Measurements from ENCODE around the gene TXLNB. TPM values are rescaled to one million over a fixed set of nuclear protein-coding genes. Genes with fewer than 3 reads are reported as not detected.
A peak's percentile ranks its signal among the peaks of the same experiment; 100 is the strongest.
"Not testable (repeated sequence)": the region's sequence is repeated elsewhere in the genome, so short reads cannot be mapped to it uniquely, and the experiment has no call there.

The TXLNB gene
- total RNA-seq, 2 experiments from 2014 or later: 0.10 to 0.14 TPM

DNA sequence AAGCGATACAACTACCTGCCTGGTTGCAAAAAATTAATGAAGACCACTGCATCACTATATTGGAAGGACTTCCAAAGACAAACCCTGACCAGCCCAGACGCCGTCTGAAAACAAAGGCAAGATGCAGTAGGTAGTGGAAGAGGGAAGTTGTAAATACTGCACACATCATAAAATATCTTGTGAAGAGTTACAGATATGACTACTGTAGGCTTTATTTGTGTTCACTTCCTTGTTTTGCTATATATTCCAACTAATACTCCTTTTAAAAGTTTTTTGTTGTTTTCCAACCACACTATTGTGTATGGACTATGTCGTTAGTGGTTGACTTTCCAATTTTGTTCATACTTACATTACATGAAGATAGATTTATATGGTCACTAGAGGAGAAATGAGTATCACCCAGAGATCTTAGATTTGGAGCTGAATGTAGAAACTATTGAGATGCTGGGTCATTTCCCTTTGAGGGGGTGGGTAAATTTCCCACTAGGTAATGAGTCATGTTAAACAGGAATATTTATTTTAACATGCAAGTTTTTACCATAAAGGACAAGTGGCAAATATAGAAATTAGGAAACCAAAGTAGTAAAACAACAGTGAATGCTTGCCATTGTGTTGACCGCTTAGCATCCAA, 16.6 kb upstream of the TXLNB start:
- Mint-ChIP-seq H3K27ac (peak overlapping the region; percentile 82), H3K4me1 (ENCODE audit: low read depth) (peaks cover 25% of the 10 kb centered on the region), H3K9me3 (no peaks in the 10 kb centered on the region), H3K36me3 (ENCODE audit: low read depth) (no peaks in the 10 kb centered on the region), H3K27me3 (ENCODE audit: low read depth) (no peaks in the 10 kb centered on the region), H3K4me3 (no peak overlapping the region)
- CTCF ChIA-PET: interaction anchor here (0.8 to 2.0 kb wide), 4 partner anchors 11 to 89 kb away, joined by 3 to 6 read pairs (median 4); no protein-coding TSS in a partner anchor
- DNase-seq: no peak
- intact Hi-C loops (cut with micrococcal nuclease): loop anchor here (1.0 kb wide), 3 partner anchors 15 to 46 kb away; partner anchors contain the start of gene TXLNB

DNA sequence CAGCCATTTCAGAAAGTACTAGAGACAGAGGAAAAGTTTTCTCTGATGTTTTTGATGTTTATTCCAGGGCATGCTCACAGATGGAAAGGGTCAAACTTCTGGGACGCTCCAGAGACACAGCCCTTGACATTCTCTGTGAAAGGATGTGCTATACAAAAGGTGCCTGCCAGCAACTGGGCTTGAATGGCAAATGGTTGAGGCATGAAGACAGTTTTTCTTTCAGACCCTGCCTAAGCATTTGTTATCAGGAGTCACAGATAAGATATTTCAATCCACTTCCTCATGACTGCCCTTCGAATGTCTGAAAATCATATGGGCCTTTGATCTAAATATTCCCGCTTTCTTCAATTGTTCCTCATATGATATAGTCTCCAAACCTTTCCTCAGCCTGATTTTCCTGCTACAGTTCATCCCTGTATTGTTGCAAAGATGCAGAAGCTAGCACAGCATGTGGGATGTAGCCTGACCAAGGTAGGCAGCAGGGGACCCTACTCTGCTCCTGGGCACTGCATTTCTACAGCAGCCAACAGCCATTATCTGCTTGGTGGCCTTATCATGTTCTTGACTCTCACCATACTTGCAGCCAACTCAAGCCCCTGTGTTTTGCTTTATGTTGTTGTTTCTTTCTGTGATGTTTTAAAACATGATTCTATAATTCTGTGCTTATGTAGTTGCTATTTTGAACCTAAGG, 14.6 kb upstream of the TXLNB start:
- intact Hi-C loops (cut with micrococcal nuclease): no loop called here
- no peak overlapping the region for H3K4me3 Mint-ChIP-seq
- no peaks in the 10 kb centered on the region for H3K27me3 Mint-ChIP-seq (ENCODE audit: low read depth)
- H3K36me3 Mint-ChIP-seq (ENCODE audit: low read depth): no peaks in the 10 kb centered on the region
- CTCF ChIA-PET: interaction anchor here (1.3 kb wide), 1 partner anchor 63 kb away, joined by 4 read pairs; no protein-coding TSS in a partner anchor
- peaks cover 28% of the 10 kb centered on the region for H3K4me1 Mint-ChIP-seq (ENCODE audit: low read depth)
- no peak overlapping the region for H3K27ac Mint-ChIP-seq
- DNase-seq: no peak
- no peaks in the 10 kb centered on the region for H3K9me3 Mint-ChIP-seq

DNA sequence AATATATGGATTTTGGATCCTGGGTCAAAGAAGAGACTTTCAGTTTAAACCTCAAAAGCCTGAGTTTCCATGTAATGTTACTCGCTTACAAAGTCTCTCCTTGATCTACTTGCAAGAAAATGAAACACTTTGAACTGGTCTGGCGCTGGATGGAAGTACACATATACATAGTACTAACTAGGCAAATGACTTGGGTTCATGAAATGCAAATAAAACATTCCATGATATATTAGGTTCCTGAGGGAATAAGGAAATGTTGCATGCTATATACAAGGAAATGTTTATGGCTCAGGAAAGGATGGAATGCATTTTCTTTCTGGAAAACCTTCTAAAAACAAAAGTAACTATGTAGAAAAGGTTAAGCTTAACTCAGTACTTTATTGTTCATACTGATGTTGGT, 11.4 kb upstream of the TXLNB start:
- Mint-ChIP-seq H3K4me1 (ENCODE audit: low read depth) (peaks cover 11% of the 10 kb centered on the region), H3K27me3 (ENCODE audit: low read depth) (no peaks in the 10 kb centered on the region), H3K4me3 (no peak overlapping the region), H3K9me3 (no peaks in the 10 kb centered on the region), H3K27ac (no peak overlapping the region), H3K36me3 (ENCODE audit: low read depth) (no peaks in the 10 kb centered on the region)
- DNase-seq: no peak
- intact Hi-C loops (cut with micrococcal nuclease): no loop called here
- CTCF ChIA-PET: interaction anchor here (1.1 to 1.6 kb wide), 2 partner anchors 13 to 61 kb away, joined by 3 to 4 read pairs; no protein-coding TSS in a partner anchor

DNA sequence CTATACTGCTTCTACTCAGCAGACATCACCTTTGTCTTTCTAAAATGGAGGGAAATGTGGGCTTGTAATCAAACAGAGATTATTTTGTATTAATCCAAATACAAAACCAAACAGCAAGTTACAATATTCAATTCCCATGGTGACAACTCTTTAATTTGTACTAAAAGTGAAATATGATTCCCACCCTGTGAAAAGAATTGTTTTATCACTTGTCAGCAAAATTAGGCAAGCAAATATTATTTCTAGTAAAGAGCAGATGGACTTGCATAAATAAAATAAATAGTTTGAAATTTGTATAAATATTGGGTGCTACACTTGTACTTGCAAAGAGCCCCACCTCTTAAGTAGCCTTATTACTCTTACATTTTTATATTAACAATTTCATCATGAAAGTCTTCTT, 6.1 kb upstream of the TXLNB start:
- intact Hi-C loops (cut with micrococcal nuclease): no loop called here
- Mint-ChIP-seq H3K9me3 (no peaks in the 10 kb centered on the region), H3K36me3 (ENCODE audit: low read depth) (no peaks in the 10 kb centered on the region), H3K4me1 (ENCODE audit: low read depth) (peaks cover 37% of the 10 kb centered on the region), H3K4me3 (no peak overlapping the region), H3K27ac (no peak overlapping the region), H3K27me3 (ENCODE audit: low read depth) (no peaks in the 10 kb centered on the region)
- DNase-seq: no peak
- CTCF ChIA-PET: no interaction called here

DNA sequence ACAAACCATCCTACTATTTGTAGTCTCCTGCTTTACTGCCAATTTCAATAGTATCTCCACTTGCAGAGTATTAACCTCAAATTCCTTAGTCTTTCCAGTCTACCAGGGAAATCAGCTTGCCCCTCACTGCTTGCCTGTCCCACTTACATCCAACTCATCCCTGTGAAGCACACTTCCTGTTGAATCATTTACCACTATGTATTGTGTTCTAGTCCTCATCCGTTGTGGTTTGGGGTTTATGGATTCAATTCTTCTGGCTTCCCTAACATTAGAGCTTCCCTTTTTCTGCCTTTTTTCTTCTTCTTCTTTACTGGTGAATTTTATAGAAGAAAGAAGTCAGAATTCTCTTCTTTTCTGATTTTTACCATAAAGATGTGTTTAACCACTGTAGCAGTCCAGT, 5.1 kb upstream of the TXLNB start:
- Mint-ChIP-seq H3K27me3 (ENCODE audit: low read depth) (no peaks in the 10 kb centered on the region), H3K27ac (no peak overlapping the region), H3K36me3 (ENCODE audit: low read depth) (no peaks in the 10 kb centered on the region), H3K4me1 (ENCODE audit: low read depth) (peaks cover 45% of the 10 kb centered on the region), H3K9me3 (no peaks in the 10 kb centered on the region), H3K4me3 (no peak overlapping the region)
- intact Hi-C loops (cut with micrococcal nuclease): no loop called here
- CTCF ChIA-PET: no interaction called here
- DNase-seq: no peak

DNA sequence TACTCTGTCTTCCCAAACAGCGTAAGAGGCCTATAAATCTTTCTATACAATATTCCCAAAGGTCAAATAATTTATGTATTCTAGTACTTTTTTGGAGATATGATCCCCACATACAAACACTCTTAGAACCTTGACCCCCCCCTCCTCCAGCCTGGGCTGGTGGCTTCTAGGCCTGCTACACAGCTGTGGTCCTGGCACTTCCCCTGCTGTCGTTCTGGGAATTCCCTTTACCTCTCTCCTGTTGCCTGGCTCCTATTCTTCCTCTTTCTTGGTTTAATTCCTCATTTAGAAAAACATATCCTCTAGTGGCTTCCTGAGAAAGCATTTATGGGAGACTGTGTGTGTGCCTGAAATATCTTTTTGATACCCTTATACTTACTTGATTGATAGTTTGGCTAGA, 4.1 kb upstream of the TXLNB start:
- CTCF ChIA-PET: no interaction called here
- Mint-ChIP-seq H3K9me3 (no peaks in the 10 kb centered on the region), H3K4me1 (ENCODE audit: low read depth) (peaks cover 54% of the 10 kb centered on the region), H3K27me3 (ENCODE audit: low read depth) (no peaks in the 10 kb centered on the region), H3K4me3 (no peak overlapping the region), H3K36me3 (ENCODE audit: low read depth) (no peaks in the 10 kb centered on the region), H3K27ac (no peak overlapping the region)
- no peak for DNase-seq
- intact Hi-C loops (cut with micrococcal nuclease): no loop called here

DNA sequence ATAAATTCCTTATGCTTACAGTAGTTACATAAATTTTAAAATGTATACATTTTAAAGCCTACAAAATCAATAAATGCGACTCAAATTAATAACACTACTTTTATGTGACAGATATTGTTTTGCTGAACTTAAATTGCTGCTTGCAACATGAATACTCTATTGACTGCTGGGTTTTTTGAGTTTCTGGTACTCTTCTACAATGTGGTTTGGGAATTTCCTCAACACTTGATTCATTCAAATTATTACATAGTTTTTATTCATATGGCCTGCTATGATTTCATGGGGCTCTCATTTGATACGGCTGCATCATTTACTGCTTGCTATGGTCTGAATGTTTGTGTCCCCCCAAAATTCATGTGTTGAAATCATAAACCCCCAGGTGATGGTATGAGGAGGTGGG, 2.3 kb upstream of the TXLNB start:
- peak overlapping the region; percentile 79 for H3K27ac Mint-ChIP-seq
- intact Hi-C loops (cut with micrococcal nuclease): no loop called here
- H3K9me3 Mint-ChIP-seq: no peaks in the 10 kb centered on the region
- H3K4me3 Mint-ChIP-seq: no peak overlapping the region
- H3K36me3 Mint-ChIP-seq (ENCODE audit: low read depth): no peaks in the 10 kb centered on the region
- no peaks in the 10 kb centered on the region for H3K27me3 Mint-ChIP-seq (ENCODE audit: low read depth)
- DNase-seq: no peak
- H3K4me1 Mint-ChIP-seq (ENCODE audit: low read depth): peaks cover 66% of the 10 kb centered on the region
- CTCF ChIA-PET: interaction anchor here (1.3 to 2.4 kb wide), 2 partner anchors 10 to 70 kb away, joined by 4 to 6 read pairs; no protein-coding TSS in a partner anchor

DNA sequence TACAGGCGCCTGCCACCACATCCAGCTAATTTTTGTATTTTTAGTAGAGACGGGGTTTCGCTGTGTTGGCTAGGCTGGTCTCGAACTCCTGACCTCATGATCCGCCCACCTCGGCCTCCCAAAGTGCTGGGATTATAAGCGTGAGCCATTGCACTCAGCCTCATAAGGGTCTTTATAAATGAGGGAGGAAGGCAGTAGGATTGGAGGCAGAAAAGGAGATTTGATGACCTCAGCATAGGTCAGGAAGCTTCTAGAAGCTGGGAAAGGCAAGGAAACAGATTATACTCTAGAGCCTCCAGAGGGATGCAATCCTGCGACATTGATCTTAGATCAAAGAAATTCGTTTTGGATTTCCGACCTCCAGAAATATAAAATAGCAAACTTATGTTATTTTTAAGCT, 1.4 kb upstream of the TXLNB start:
- H3K9me3 Mint-ChIP-seq; H3K36me3 Mint-ChIP-seq (ENCODE audit: low read depth); H3K27ac Mint-ChIP-seq; DNase-seq; intact Hi-C loops (cut with micrococcal nuclease); H3K27me3 Mint-ChIP-seq (ENCODE audit: low read depth); H3K4me3 Mint-ChIP-seq: not testable (repeated sequence)
- CTCF ChIA-PET: interaction anchor here (0.6 to 2.4 kb wide), 4 partner anchors 9 to 71 kb away, joined by 3 to 6 read pairs (median 4); no protein-coding TSS in a partner anchor
- peaks cover 70% of the 10 kb centered on the region for H3K4me1 Mint-ChIP-seq (ENCODE audit: low read depth)

DNA sequence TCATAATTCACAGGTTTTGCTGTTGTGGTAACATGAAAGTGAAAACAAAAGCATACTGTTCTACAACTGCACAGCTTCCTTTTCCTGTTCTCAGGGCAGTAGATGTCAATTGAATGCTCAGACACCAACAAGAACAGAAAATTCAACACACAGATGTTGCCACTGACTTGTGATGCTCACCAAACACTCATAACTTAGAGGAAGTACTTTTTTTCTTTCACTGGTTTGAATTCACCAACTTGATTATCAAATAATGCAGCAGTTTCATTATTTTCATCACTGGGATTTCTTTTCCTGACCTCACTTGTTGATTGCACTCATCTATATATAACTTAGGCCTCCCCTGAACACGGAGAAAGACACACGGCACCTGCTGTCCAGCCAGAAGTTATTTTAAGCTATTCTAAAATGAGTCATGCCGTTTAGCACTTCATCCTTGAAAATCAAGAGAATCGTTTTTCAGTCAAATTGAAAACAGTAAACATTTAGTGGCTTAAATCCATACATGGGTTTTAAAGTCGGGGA, 949 bp downstream of the TXLNB start:
- peak overlapping the region; percentile 95 for H3K27ac Mint-ChIP-seq
- H3K9me3 Mint-ChIP-seq: no peaks in the 10 kb centered on the region
- CTCF ChIA-PET: interaction anchor here (0.9 to 1.8 kb wide), 5 partner anchors 18 to 138 kb away, joined by 3 to 7 read pairs (median 3); no protein-coding TSS in a partner anchor
- intact Hi-C loops (cut with micrococcal nuclease): loop anchor here (1.0 to 2.0 kb wide), 19 partner anchors 12 to 698 kb away; partner anchors contain the start of genes ABRACL, CCDC28A, CITED2 and REPS1
- H3K4me3 Mint-ChIP-seq: peak overlapping the region; percentile 63
- H3K4me1 Mint-ChIP-seq (ENCODE audit: low read depth): peaks cover 56% of the 10 kb centered on the region
- no peaks in the 10 kb centered on the region for H3K36me3 Mint-ChIP-seq (ENCODE audit: low read depth)
- DNase-seq: peak; percentile 32
- no peaks in the 10 kb centered on the region for H3K27me3 Mint-ChIP-seq (ENCODE audit: low read depth)

DNA sequence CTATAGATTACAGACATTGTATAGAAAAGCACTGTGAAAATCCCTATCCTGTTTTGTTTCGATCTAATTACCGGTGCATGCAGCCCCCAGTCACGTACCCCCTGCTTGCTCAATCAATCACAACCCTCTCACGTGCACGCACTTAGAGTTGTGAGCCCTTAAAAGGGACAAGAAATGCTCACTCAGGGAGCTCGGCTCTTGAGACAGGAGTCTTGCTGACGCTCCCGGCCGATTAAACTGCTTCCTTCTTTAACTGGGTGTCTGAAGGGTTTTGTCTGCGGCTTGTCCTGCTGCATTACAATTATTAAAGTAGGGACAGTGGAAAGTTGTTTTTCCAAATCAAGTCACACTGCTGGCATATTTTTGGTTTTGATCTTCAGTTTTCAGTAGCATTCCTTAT, 2.6 kb downstream of the TXLNB start:
- Mint-ChIP-seq H3K4me3 (no peak overlapping the region), H3K27ac (no peak overlapping the region)

DNA sequence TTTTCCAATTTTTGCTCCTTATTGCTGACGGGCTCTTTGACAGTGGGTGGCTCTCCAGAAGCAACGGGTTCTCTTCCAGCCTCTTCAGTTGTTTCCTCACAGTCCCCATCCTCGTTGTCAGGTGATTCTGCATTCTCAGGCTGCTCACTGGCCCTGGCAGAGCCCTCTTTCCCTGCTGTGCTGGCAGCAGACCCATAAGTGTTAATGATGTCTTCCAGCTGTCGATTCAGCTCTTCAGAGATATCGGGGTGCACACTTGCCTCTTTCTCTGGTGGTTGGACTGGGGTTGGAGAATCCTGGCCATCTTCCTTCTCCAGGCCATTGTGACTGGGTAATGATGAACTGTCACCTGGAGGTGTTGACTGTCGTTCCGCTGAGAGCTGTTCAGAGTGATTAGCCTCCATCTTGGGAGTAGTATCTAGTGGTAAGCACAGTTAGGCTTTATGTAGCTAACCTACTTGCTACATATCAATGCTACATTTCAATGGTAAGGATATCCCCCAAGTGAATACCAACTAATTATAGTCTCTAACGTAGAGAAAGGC, 3.2 kb downstream of the TXLNB start:
- intact Hi-C loops (cut with micrococcal nuclease): no loop called here
- CTCF ChIA-PET: interaction anchor here (0.6 to 1.7 kb wide), 3 partner anchors 25 to 203 kb away, joined by 3 to 4 read pairs (median 3); no protein-coding TSS in a partner anchor
- no peaks in the 10 kb centered on the region for H3K9me3 Mint-ChIP-seq
- no peak for DNase-seq
- no peaks in the 10 kb centered on the region for H3K36me3 Mint-ChIP-seq (ENCODE audit: low read depth)
- peaks cover 40% of the 10 kb centered on the region for H3K4me1 Mint-ChIP-seq (ENCODE audit: low read depth)
- no peak overlapping the region for H3K4me3 Mint-ChIP-seq
- H3K27ac Mint-ChIP-seq: no peak overlapping the region
- H3K27me3 Mint-ChIP-seq (ENCODE audit: low read depth): no peaks in the 10 kb centered on the region

More for the DNA sequence above, 2.6 kb downstream of the TXLNB start:
- Mint-ChIP-seq H3K36me3 (ENCODE audit: low read depth) (no peaks in the 10 kb centered on the region), H3K9me3 (no peaks in the 10 kb centered on the region), H3K4me1 (ENCODE audit: low read depth) (peaks cover 43% of the 10 kb centered on the region), H3K27me3 (ENCODE audit: low read depth) (no peaks in the 10 kb centered on the region)
- intact Hi-C loops (cut with micrococcal nuclease): no loop called here
- no peak for DNase-seq
- CTCF ChIA-PET: interaction anchor here (0.6 kb wide), 1 partner anchor 203 kb away, joined by 3 read pairs; no protein-coding TSS in a partner anchor

DNA sequence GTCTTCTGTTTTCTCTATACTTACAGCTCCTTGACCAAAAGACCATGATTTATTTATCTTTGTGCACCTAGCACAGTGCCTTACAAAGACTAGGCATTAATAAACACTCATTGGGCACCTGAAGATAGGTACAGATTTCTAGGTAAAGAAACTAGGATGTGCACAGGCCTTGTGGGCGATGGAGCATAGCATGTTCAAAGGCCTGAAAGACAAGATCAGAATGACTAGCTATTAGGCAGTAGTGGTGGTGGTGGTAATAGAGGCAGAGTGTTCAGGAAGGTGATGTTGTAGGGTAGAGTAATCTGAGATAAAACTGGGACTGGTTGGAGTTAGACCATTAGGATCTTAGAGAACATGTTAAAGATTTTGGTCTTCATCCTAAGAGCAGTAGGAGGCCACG, 3.9 kb downstream of the TXLNB start:
- intact Hi-C loops (cut with micrococcal nuclease): no loop called here
- H3K4me1 Mint-ChIP-seq (ENCODE audit: low read depth): peaks cover 38% of the 10 kb centered on the region
- no peak for DNase-seq
- CTCF ChIA-PET: interaction anchor here (0.6 to 1.7 kb wide), 4 partner anchors 18 to 77 kb away, joined by 3 to 4 read pairs (median 3); no protein-coding TSS in a partner anchor
- no peaks in the 10 kb centered on the region for H3K9me3 Mint-ChIP-seq
- no peaks in the 10 kb centered on the region for H3K27me3 Mint-ChIP-seq (ENCODE audit: low read depth)
- H3K36me3 Mint-ChIP-seq (ENCODE audit: low read depth): no peaks in the 10 kb centered on the region
- no peak overlapping the region for H3K4me3 Mint-ChIP-seq
- no peak overlapping the region for H3K27ac Mint-ChIP-seq

All from activated naive CD4-positive, alpha-beta T cell treated with anti-CD3 and anti-CD28 coated beads for 36 hours (primary cell).